ENCODE results near the gene SPATA7. TPM values are rescaled to one million over a fixed set of nuclear protein-coding genes. Genes with fewer than 3 reads are reported as not detected.

The SPATA7 gene
- polyA plus RNA-seq, 3 donors = 2.2 to 4.8 (median 3.4) TPM

- TF ChIP-seq CTCF (IDR thresholded peaks at IDR 0.05) = no peak
- H3K27ac ChIP-seq (ENCODE audit: low read depth in 1 of 2, low read length in 2 of 2) = no peak overlapping the region
- H3K4me2 ChIP-seq (replicated peaks; ENCODE audit: extremely low read depth, low read length, poor library complexity, severe bottlenecking) = no peak overlapping the region
- H2AFZ ChIP-seq (ENCODE audit: insufficient read depth, low read depth, low read length, poor library complexity, severe bottlenecking) = no peak overlapping the region
- H4K20me1 ChIP-seq (ENCODE audit: insufficient read depth, low read length) = no peaks in the 10 kb centered on the region
- Mint-ChIP-seq H3K36me3 (no peaks in the 10 kb centered on the region), H3K4me3 (no peak overlapping the region), H3K9me3 (peaks cover 3 to 19% (median 13%) of the 10 kb centered on the region in 7 donors), H3K27ac (no peak overlapping the region), H3K4me1 (no peaks in the 10 kb centered on the region), H3K27me3 (ENCODE audit: low read depth in 3 of 3) (peaks cover 0 to 9% (median 3%) of the 10 kb centered on the region in 3 donors)
- no peaks in the 10 kb centered on the region for H3K36me3 ChIP-seq (replicated peaks in 1 of 2; ENCODE audit: control insufficient read depth in 1 of 2, insufficient read depth in 2 of 2, low read length in 2 of 2)
- no peak for DNase-seq
- H3K9ac ChIP-seq (ENCODE audit: insufficient read depth, low read length, poor library complexity, severe bottlenecking) = no peak overlapping the region
- peaks cover 0 to 17% of the 10 kb centered on the region in 2 donors for H3K9me3 ChIP-seq (replicated peaks in 1 of 2; ENCODE audit: control insufficient read depth in 1 of 2, insufficient read depth in 1 of 2, low read length in 2 of 2)
- no CpG with 5 or more reads among the region's 2 CpGs for WGBS (ENCODE audit: insufficient coverage)
- H3K79me2 ChIP-seq (ENCODE audit: insufficient read depth, low read length) = no peaks in the 10 kb centered on the region
- H3K27me3 ChIP-seq (ENCODE audit: control insufficient read depth in 2 of 2, insufficient read depth in 2 of 2, low read length in 2 of 2) = no peaks in the 10 kb centered on the region
- intact Hi-C loops (cut with micrococcal nuclease) = no loop called here
- H3K4me1 ChIP-seq (ENCODE audit: control insufficient read depth in 1 of 2, insufficient read depth in 2 of 2, low read length in 2 of 2) = no peaks in the 10 kb centered on the region
- H3K4me3 ChIP-seq (replicated peaks in 1 of 3; ENCODE audit: low read depth in 2 of 3, low read length in 3 of 3) = no peak overlapping the region
Observed at GRCh38 chr14:88476825-88477224, 91.4 kb downstream of the SPATA7 start.

- no peak overlapping the region for H3K27ac Mint-ChIP-seq
- H3K4me2 ChIP-seq (replicated peaks; ENCODE audit: extremely low read depth, low read length, poor library complexity, severe bottlenecking) = no peak overlapping the region
Observed at GRCh38 chr14:88477513-88478250, 92.2 kb downstream of the SPATA7 start.

More at GRCh38 chr14:88477513-88478250, 92.2 kb downstream of the SPATA7 start:
- intact Hi-C loops (cut with micrococcal nuclease) = no loop called here
- H3K27me3 ChIP-seq (ENCODE audit: control insufficient read depth in 2 of 2, insufficient read depth in 2 of 2, low read length in 2 of 2) = no peaks in the 10 kb centered on the region
- H3K9me3 Mint-ChIP-seq = peaks cover 3 to 19% (median 13%) of the 10 kb centered on the region in 7 donors
- no peaks in the 10 kb centered on the region for H3K4me1 Mint-ChIP-seq
- H3K4me3 Mint-ChIP-seq = no peak overlapping the region
- no peaks in the 10 kb centered on the region for H3K79me2 ChIP-seq (ENCODE audit: insufficient read depth, low read length)
- H3K27me3 Mint-ChIP-seq (ENCODE audit: low read depth in 3 of 3) = peaks cover 0 to 9% (median 6%) of the 10 kb centered on the region in 3 donors
- no peak overlapping the region for H3K9ac ChIP-seq (ENCODE audit: insufficient read depth, low read length, poor library complexity, severe bottlenecking)
- DNase-seq = no peak
- H3K4me3 ChIP-seq (replicated peaks in 1 of 3; ENCODE audit: low read depth in 2 of 3, low read length in 3 of 3) = no peak overlapping the region
- TF ChIP-seq CTCF (IDR thresholded peaks at IDR 0.05) = no peak
- no peaks in the 10 kb centered on the region for H4K20me1 ChIP-seq (ENCODE audit: insufficient read depth, low read length)
- no peak overlapping the region for H3K27ac ChIP-seq (ENCODE audit: low read depth in 1 of 2, low read length in 2 of 2)
- peaks cover 0 to 17% of the 10 kb centered on the region in 2 donors for H3K9me3 ChIP-seq (replicated peaks in 1 of 2; ENCODE audit: control insufficient read depth in 1 of 2, insufficient read depth in 1 of 2, low read length in 2 of 2)
- no CpG with 5 or more reads among the region's 6 CpGs for WGBS (ENCODE audit: insufficient coverage)
- no peaks in the 10 kb centered on the region for H3K36me3 ChIP-seq (replicated peaks in 1 of 2; ENCODE audit: control insufficient read depth in 1 of 2, insufficient read depth in 2 of 2, low read length in 2 of 2)
- H2AFZ ChIP-seq (ENCODE audit: insufficient read depth, low read depth, low read length, poor library complexity, severe bottlenecking) = no peak overlapping the region
- H3K36me3 Mint-ChIP-seq = no peaks in the 10 kb centered on the region
- H3K4me1 ChIP-seq (ENCODE audit: control insufficient read depth in 1 of 2, insufficient read depth in 2 of 2, low read length in 2 of 2) = no peaks in the 10 kb centered on the region

Data from CD14-positive monocyte (primary cell).